Astrocyte (in vitro differentiated cells and primary cell): ENCODE data around the gene AKAP9.
"Not testable (repeated sequence)": the region's sequence is repeated elsewhere in the genome, so short reads cannot be mapped to it uniquely, and the experiment has no call there.

Source experiments
- CTCF ChIP-seq: IDR thresholded peaks from 2 replicates; pipeline ENCODE4 v1.5.1; 2011; ENCODE audit warnings: low read depth, mild to moderate bottlenecking, inconsistent platforms, low read length, moderate library complexity; ENCODE audit not compliant: insufficient read depth
- EZH2 ChIP-seq: IDR thresholded peaks from 2 replicates; pipeline ENCODE4 v1.6.1; 2012; ENCODE audit warnings: mild to moderate bottlenecking, low read length, inconsistent platforms; ENCODE audit not compliant: insufficient read depth

GRCh38 chr7:92102862-92103261 lies 162.2 kb downstream of the AKAP9 start:
- TF ChIP-seq CTCF, EZH2: not testable (repeated sequence)
